Keratinocyte (primary cell): ENCODE measurements around the gene HDAC7.

ENCODE experiments used
- EZH2 ChIP-seq: IDR thresholded peaks from one replicate; pipeline ENCODE4 v1.6.1; 2012; ENCODE audit warnings: inconsistent platforms, mild to moderate bottlenecking, low read length, moderate library complexity
- TF ChIP-seq, protein P1 (sequence below), 3 experiments: IDR thresholded peaks in 1 of 3; conservative IDR thresholded peaks in 1 of 3; optimal IDR thresholded peaks in 1 of 3; 2 replicates in 2 of 3; 3 replicates in 1 of 3; pipeline versions ENCODE3 to v1.5.1; 2011; ENCODE audit warnings: low read length in 3 of 3, mild to moderate bottlenecking in 3 of 3, moderate library complexity in 2 of 3, control low read depth in 1 of 3, inconsistent platforms in 1 of 3; ENCODE audit not compliant: insufficient read depth in 2 of 3; ENCODE audit errors: extremely low read depth in 1 of 3

DNA sequence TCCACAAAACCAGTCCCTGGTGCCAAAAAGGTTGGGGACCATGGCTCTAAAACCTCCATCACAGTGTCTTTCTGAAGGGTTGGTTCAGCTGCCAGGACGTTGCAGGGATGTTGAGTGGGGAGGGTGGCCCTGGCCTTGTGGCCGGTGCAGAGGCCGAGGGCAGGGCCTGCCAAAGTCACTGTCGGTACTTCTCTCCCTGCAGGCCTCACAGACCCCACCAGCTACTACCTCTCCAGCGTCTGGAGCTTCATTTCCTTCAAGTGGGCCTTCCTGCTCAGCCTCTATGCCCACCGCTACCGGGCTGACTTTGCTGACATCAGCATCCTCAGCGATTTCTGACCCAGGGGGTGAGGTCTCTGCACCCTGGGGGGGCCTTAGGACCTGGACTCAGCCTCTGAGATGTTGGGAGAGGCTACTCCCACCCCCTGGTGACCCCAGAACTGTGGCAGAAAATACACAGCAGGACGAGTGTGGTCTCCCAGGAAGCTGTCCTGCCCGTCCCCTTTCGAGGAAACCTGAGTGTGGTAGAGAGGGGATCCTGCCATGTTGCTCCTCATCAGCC, 39.7 kb downstream of the HDAC7 start:
- TF ChIP-seq, protein P1, sequence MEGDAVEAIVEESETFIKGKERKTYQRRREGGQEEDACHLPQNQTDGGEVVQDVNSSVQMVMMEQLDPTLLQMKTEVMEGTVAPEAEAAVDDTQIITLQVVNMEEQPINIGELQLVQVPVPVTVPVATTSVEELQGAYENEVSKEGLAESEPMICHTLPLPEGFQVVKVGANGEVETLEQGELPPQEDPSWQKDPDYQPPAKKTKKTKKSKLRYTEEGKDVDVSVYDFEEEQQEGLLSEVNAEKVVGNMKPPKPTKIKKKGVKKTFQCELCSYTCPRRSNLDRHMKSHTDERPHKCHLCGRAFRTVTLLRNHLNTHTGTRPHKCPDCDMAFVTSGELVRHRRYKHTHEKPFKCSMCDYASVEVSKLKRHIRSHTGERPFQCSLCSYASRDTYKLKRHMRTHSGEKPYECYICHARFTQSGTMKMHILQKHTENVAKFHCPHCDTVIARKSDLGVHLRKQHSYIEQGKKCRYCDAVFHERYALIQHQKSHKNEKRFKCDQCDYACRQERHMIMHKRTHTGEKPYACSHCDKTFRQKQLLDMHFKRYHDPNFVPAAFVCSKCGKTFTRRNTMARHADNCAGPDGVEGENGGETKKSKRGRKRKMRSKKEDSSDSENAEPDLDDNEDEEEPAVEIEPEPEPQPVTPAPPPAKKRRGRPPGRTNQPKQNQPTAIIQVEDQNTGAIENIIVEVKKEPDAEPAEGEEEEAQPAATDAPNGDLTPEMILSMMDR (optimal IDR thresholded peaks at IDR 0.05 in 1 of 3, IDR thresholded peaks at IDR 0.05 in 1 of 3, conservative IDR thresholded peaks at IDR 0.05 in 1 of 3; ENCODE audit: extremely low read depth in 1 of 3, insufficient read depth in 2 of 3, low read length in 3 of 3), result no peak
- TF ChIP-seq EZH2, result no peak
